ENCODE data around the gene B4GALT3.

The B4GALT3 gene

DNA sequence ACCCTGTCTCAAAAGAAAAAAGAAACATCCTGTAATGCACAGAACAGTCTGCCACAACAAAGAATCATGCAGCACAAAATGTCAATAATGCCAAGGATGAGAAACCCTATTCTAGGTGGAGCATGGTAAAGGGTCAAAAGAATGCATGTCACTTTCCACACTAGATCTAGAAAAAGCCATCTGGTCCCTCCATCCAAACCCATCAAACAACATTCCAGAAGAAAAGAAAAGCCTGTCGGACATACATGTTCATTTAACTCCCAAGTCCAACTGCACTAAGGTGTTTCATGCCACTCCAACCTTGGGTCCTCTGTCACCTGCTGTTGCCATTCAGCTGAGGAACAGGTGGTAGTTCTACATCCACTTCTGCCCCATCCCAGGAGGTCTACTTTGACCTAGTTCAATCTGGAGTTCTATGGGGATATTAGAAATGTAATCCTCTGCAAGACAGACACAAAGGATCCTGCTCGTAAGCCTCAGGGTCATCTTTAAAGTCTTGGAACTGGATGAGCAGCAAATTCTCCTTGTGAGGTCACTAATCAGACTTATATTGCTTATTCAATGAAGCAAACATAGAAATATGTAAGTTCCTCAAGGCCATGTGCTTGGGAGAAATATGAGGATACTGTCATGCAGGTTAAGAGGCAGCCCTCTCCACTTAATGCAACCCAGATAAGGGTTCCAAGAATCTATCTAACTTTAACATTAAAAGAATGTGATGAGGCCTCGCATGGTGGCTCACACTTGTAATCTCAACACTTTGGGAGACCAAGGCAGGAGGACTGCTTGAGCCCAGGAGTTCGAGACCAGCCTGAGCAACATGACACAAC, 48.5 kb downstream of the B4GALT3 start:
- DNase-seq (ENCODE audit: low spot score), result no peak

DNA sequence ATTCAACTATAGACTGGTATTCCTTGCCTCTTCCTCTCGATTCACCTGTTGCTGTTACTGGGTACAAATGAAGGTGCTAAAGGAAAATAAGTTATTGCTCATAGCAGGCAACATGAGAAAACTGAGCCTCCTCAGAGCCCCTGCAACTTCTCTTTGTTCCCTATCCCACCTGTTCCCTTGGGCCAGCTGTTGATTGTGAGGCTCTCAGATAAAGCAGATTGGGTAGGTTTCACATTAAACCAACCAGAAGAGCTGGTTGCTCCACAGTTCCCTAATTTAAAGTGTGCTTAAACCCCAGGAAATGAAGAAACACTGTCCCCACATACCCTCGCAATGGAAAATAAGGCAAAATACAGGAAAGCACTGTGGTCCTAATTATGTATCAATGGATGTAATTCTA, 49.7 kb downstream of the B4GALT3 start:
- DNase-seq (ENCODE audit: low spot score), result no peak

DNA sequence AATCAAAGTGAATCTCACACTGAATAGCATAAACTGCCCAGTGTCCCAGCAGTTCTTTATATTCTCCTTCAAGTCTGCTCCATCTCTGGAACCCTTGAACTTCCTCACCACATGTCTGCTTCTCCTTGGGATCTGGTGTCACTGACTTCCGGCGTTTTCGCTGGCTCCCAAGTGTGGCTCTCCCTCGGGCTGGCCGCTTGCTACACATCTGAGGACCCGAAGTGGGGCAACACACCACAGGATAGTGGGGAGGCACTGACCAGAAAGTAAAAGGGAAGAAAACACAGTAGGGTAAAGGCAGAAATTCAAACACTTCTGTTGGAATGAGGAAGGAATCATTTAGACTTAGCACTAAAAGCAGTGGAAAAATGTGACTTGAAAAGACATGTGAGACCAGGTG, 54.3 kb downstream of the B4GALT3 start:
- no peak for DNase-seq (ENCODE audit: low spot score)

DNA sequence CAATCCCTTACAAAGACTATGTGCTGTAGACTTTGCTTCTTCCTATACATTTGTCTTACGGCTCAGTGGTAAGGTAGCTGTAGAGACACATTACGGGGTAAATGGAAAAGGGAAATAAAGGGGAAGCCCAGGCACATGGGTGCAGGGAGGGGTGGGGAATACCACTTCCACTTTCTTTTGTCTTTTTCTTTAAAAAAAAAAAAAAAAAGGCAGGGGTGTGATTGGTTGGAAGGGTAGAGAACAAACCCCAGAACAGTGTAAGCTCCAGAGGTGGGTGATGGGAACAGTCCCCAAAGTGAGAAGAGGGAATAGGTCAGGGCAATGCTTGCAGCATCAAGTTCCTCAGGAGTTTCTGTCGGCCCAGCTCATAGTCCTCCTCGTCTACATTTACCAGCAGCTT, 55.5 kb downstream of the B4GALT3 start:
- no peak for DNase-seq (ENCODE audit: low spot score)
